ENCODE results near the gene REM2. TPM values are rescaled to one million over a fixed set of nuclear protein-coding genes. Genes with fewer than 3 reads are reported as not detected.

REM2 gene
- total RNA-seq, 1 donor from 2014 or later: 1.4 TPM

- no peak for DNase-seq
- ChIA-PET POLR2A (no interaction called here), CTCF (no interaction called here)
- Mint-ChIP-seq H3K36me3 (ENCODE audit: low read depth) (no peaks in the 10 kb centered on the region), H3K9me3 (no peaks in the 10 kb centered on the region), H3K27ac (no peak overlapping the region), H3K4me3 (no peak overlapping the region), H3K27me3 (peaks cover 5% of the 10 kb centered on the region), H3K4me1 (peaks cover 3% of the 10 kb centered on the region)
- ATAC-seq (ENCODE audit: low read depth): no peak
- no peak for TF ChIP-seq CTCF (IDR thresholded peaks at IDR 0.05)
- intact Hi-C loops (cut with micrococcal nuclease): no loop called here
Measured at GRCh38 chr14:22842211-22843122, 40.6 kb upstream of the REM2 start.

GRCh38 chr14:22843123-22843925 lies 39.7 kb upstream of the REM2 start:
- peaks cover 5% of the 10 kb centered on the region for H3K27me3 Mint-ChIP-seq
- H3K4me1 Mint-ChIP-seq: no peaks in the 10 kb centered on the region
- no peaks in the 10 kb centered on the region for H3K36me3 Mint-ChIP-seq (ENCODE audit: low read depth)
- no peak for TF ChIP-seq CTCF (IDR thresholded peaks at IDR 0.05)
- ChIA-PET POLR2A (no interaction called here), CTCF (no interaction called here)
- H3K27ac Mint-ChIP-seq: no peak overlapping the region
- ATAC-seq (ENCODE audit: low read depth): no peak
- intact Hi-C loops (cut with micrococcal nuclease): no loop called here
- no peak for DNase-seq
- H3K4me3 Mint-ChIP-seq: no peak overlapping the region
- H3K9me3 Mint-ChIP-seq: no peaks in the 10 kb centered on the region

- DNase-seq (no peak), ATAC-seq (ENCODE audit: low read depth) (no peak)
- H3K36me3 Mint-ChIP-seq (ENCODE audit: low read depth): no peaks in the 10 kb centered on the region
- H3K27me3 Mint-ChIP-seq: peaks cover 9% of the 10 kb centered on the region
- intact Hi-C loops (cut with micrococcal nuclease): no loop called here
- TF ChIP-seq CTCF (IDR thresholded peaks at IDR 0.05): no peak
- no peak overlapping the region for H3K4me3 Mint-ChIP-seq
- POLR2A ChIA-PET: interaction anchor here (0.7 kb wide), 1 partner anchor 14 kb away, joined by 6 read pairs; no protein-coding TSS in a partner anchor
- H3K4me1 Mint-ChIP-seq: no peaks in the 10 kb centered on the region
- no peak overlapping the region for H3K27ac Mint-ChIP-seq
- CTCF ChIA-PET: interaction anchor here (0.6 kb wide), 1 partner anchor 260 kb away, joined by 3 read pairs; no protein-coding TSS in a partner anchor
- H3K9me3 Mint-ChIP-seq: no peaks in the 10 kb centered on the region
Measured at GRCh38 chr14:22844221-22845102, 38.6 kb upstream of the REM2 start.

- ATAC-seq (ENCODE audit: low read depth) (no peak), DNase-seq (no peak)
- ChIA-PET POLR2A (interaction anchor here (0.6 to 1.0 kb wide), 4 partner anchors 10 to 1402 kb away, joined by 3 to 8 read pairs (median 5); no protein-coding TSS in a partner anchor), CTCF (interaction anchor here (0.6 kb wide), 1 partner anchor 260 kb away, joined by 3 read pairs; no protein-coding TSS in a partner anchor)
- no peaks in the 10 kb centered on the region for H3K9me3 Mint-ChIP-seq
- intact Hi-C loops (cut with micrococcal nuclease): no loop called here
- peaks cover 9% of the 10 kb centered on the region for H3K27me3 Mint-ChIP-seq
- TF ChIP-seq CTCF (IDR thresholded peaks at IDR 0.05): no peak
- no peak overlapping the region for H3K27ac Mint-ChIP-seq
- no peak overlapping the region for H3K4me3 Mint-ChIP-seq
- H3K36me3 Mint-ChIP-seq (ENCODE audit: low read depth): no peaks in the 10 kb centered on the region
- no peaks in the 10 kb centered on the region for H3K4me1 Mint-ChIP-seq
Measured at GRCh38 chr14:22845103-22845394, 38.0 kb upstream of the REM2 start.

Measured in activated B cell treated with CpG ODN at 0.5 μM for 24 hours (primary cell).